ENCODE results near the gene STAG1. TPM values are rescaled to one million over a fixed set of nuclear protein-coding genes. Genes with fewer than 3 reads are reported as not detected.
"Not testable (repeated sequence)": the region's sequence is repeated elsewhere in the genome, so short reads cannot be mapped to it uniquely, and the experiment has no call there.

Gene STAG1
- 29.0 and 41.6 TPM in 2 replicates for total RNA-seq (2014; rRNA removed; shearing (Covaris generic); ENCODE audit: low replicate concordance)

DNA sequence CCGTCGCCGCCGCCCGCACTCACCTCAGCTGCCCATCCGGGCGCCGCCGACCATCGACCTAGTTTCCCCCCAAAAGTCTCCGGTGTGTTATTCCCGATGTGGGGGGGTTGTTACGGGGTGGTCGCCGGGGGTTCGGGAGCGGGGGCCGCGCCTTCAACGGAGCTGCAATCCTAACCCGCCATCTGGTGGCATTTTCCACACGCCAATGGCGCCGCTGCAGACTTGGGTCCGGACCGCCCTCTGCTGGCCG is at the start of gene STAG1:
STAG1 (minus strand) TSS at position 207 of the 250 bp plus-strand sequence. CDS start 121,480 bp downstream, outside the sequence.
- Histone ChIP-seq H3K4me3 (peak within 1 kb of the TSS; percentile 63), H3K36me3 (peaks cover 6% of the 10 kb centered on the region), H3K9me3 (no peaks in the 10 kb centered on the region), H3K27me3 (no peaks in the 10 kb centered on the region)
- no peak for DNase-seq

DNA sequence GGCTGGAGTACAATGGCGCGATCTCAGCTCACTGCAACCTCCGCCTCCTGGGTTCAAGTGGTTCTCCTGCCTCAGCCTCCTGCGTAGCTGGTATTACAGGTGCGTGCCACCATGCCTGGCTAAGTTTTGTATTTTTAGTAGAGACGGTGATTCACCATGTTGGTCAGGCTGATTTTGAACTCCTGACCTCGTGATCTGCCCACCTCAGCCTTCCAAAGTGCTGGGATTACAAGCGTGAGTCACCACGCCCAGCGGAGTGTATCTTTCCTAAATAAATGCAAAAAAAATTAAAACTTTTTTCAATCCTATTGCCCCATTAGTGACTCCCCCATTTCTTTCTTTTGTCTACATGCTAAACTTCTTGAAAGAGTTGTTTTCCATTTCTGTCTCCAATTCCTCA is 49.0 kb upstream of the STAG1 start:
- H3K36me3 ChIP-seq, DNase-seq, H3K9me3 ChIP-seq, H3K27me3 ChIP-seq, H3K4me3 ChIP-seq: not testable (repeated sequence)

DNA sequence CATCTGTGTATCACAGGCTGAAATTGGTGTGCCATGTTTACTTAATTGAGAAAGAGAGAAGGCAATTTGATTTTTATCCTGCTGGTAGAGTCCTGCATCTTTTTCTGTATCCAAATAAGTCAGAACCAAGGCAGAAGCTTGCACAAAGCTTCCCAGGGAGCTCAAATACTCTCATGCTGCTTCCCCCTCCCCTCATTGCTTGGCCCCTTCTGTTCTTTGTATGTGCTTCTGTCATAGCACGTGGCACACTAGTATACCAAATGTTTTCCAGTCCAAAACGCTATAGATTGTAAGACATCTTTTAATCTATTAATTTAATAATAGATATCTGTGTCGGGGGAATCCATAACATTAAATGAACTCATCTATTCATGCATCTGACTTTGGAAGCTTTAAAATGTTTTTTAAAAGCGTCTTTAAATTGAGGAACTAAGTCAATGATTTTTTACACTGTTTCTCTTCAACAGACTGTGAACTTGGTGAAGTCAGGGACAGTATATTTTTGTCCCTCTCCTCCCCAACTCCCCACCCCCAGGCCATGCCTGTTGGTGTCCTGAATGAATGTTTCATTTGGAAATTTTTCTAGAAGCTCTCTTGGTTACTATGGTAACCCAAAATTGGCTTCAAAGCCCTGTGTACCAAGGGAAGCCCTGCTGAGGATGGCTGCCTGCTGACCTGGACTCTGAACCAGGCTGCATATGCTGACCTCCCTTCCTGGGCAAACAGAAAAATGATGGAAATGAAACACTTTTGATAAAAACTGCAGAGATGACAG is 40.6 kb upstream of the STAG1 start:
- Histone ChIP-seq H3K36me3 (no peaks in the 10 kb centered on the region), H3K9me3 (no peaks in the 10 kb centered on the region), H3K27me3 (no peaks in the 10 kb centered on the region), H3K4me3 (no peak overlapping the region)
- no peak for DNase-seq

GRCh38 chr3:136790786-136791185 is 38.6 kb upstream of the STAG1 start:
- Histone ChIP-seq H3K9me3 (no peaks in the 10 kb centered on the region), H3K4me3 (no peak overlapping the region), H3K36me3 (no peaks in the 10 kb centered on the region), H3K27me3 (no peaks in the 10 kb centered on the region)
- no peak for DNase-seq

- no peak for DNase-seq
These were observed 37.8 kb upstream of the STAG1 start for GRCh38 chr3:136789976-136790375.

DNA sequence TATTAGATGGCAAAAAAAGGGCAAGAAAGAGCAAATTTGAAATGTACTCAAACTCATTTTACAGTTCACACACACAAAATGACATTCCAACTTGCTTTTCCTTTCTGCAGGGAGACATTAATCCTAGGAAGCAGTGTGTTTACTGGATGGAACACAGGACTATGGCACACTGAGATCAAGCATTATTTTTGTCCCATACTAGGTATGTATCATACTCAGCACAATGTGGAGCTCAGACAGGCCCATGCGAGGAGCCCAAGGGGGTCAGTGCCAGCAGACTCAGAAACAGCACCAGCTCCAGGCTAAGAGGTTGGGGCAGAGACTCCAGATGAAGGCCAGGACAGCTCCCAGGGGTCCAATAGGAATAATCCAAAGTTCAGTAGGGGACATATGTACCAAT is 36.0 kb upstream of the STAG1 start:
- no peak for DNase-seq
- Histone ChIP-seq H3K27me3 (no peaks in the 10 kb centered on the region), H3K36me3 (no peaks in the 10 kb centered on the region), H3K9me3 (no peaks in the 10 kb centered on the region), H3K4me3 (no peak overlapping the region)

More at GRCh38 chr3:136789976-136790375, 37.8 kb upstream of the STAG1 start:
- Histone ChIP-seq H3K4me3 (no peak overlapping the region), H3K36me3 (no peaks in the 10 kb centered on the region), H3K27me3 (no peaks in the 10 kb centered on the region), H3K9me3 (no peaks in the 10 kb centered on the region)

- no peaks in the 10 kb centered on the region for H3K9me3 ChIP-seq
- H3K4me3 ChIP-seq, result no peak overlapping the region; the same call in 1 of the 2 replicates
- DNase-seq, result peak; percentile 34
- no peaks in the 10 kb centered on the region for H3K36me3 ChIP-seq
- no peaks in the 10 kb centered on the region for H3K27me3 ChIP-seq
These were observed 35.2 kb upstream of the STAG1 start for GRCh38 chr3:136787349-136787748.

- Histone ChIP-seq H3K4me3 (no peak overlapping the region), H3K36me3 (no peaks in the 10 kb centered on the region)
- peak; percentile 81 for DNase-seq
These were observed 31.6 kb upstream of the STAG1 start for GRCh38 chr3:136783708-136784191.

DNA sequence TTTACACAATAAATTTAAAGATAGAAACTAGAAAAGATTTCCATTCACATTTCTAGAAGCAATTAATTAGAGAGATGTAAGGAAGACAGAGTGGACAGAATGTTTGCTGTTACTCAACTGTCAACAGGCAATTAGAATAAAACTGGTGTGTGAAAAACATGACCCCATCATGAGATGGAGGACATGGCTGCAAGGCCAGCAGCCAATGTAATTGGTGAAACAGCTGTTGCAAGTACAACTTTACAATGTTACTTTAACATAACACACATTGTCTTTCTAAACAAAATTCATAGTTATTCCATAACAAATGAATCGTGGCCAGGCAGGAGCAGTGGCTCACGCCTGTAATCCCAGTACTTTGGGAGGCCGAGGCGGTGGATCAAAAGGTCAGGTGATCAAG is 28.6 kb upstream of the STAG1 start:
- no peak overlapping the region for H3K4me3 ChIP-seq
- no peaks in the 10 kb centered on the region for H3K36me3 ChIP-seq
- H3K9me3 ChIP-seq, result no peaks in the 10 kb centered on the region
- H3K27me3 ChIP-seq, result no peaks in the 10 kb centered on the region
- DNase-seq, result no peak

More at GRCh38 chr3:136783708-136784191, 31.6 kb upstream of the STAG1 start:
- no peaks in the 10 kb centered on the region for H3K9me3 ChIP-seq
- H3K27me3 ChIP-seq, result no peaks in the 10 kb centered on the region

DNA sequence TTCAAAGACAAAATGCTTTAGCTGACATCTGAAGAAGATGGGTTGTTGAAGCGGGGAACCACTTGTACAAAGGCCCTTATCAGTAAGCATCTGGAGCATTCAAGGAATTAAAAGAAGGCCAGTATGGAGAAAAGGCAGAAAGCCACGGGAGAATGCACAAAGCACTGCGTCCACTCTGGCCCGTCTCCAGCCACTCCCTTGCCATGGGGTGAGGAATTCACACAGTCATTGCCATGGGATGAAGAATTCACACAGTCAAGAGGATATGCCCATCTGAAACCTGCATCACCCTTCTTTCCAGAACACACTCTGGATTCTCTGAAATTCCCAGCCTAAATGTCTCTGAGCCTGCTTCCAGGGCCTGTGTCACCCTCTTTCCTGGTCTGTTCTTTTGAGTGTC is 26.7 kb upstream of the STAG1 start:
- Histone ChIP-seq H3K36me3 (no peaks in the 10 kb centered on the region), H3K4me3 (no peak overlapping the region), H3K27me3 (no peaks in the 10 kb centered on the region), H3K9me3 (no peaks in the 10 kb centered on the region)
- DNase-seq, result peak; percentile 56

- Histone ChIP-seq H3K9me3 (no peaks in the 10 kb centered on the region), H3K4me3 (no peak overlapping the region), H3K27me3 (no peaks in the 10 kb centered on the region), H3K36me3 (no peaks in the 10 kb centered on the region)
- DNase-seq, result peak; percentile 68
These were observed 20.5 kb upstream of the STAG1 start for GRCh38 chr3:136772709-136773108.

DNA sequence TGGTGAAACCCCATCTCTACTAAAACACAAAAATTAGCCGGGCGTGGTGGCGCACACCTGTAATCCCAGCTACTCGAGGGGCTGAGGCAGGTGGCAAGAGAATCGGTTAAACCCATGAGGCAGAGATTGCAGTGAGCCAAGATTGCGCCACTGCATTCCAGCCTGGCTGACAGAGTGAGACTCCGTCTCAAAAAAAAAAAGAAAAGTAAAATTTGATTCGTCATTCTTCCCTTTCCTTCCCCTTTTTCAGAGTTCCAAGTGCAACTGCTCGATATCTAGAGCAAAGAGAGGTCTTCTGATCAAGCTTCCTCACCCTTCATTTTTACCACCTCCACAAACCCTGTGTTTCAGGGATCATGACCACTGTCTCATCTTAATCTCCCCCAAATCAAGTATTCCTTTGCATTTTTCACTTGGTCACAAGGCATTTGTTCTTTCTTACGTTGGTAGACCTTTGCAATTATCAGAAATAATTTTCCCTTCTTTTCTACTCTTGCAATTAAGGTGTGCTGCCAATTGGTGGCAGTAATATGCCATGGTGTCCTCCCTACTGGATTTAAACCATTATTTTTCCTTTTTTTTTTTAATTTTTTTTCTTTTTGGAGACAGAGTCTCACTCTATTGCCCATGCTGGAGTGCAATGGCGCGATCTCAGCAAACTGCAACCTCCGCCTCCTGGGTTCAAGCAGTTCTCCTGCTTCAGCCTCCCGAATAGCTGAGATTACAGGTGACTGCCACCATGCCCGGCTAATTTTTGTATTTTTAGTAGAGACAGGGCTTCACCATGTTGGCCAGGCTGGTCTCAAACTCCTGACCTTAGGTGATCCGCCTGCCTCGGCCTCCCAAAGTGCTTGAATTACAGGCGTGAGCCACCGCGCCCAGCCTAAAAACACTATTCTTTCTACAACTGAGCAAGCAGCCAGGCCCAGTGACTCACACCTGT is 6.3 kb upstream of the STAG1 start:
- not testable (repeated sequence) for H3K27me3 ChIP-seq, DNase-seq, H3K4me3 ChIP-seq, H3K36me3 ChIP-seq
- H3K9me3 ChIP-seq, result peaks cover 23% of the 10 kb centered on the region

- peaks cover 2% of the 10 kb centered on the region; the same call in 1 of the 2 replicates for H3K9me3 ChIP-seq
- no peak for DNase-seq
These were observed 3.0 kb upstream of the STAG1 start for GRCh38 chr3:136755192-136755591.

GRCh38 chr3:136753326-136753939 is 1.3 kb upstream of the STAG1 start:
- DNase-seq, result no peak
- H3K27me3 ChIP-seq, result no peaks in the 10 kb centered on the region
- H3K36me3 ChIP-seq, result peaks cover 6% of the 10 kb centered on the region
- H3K4me3 ChIP-seq, result peak overlapping the region; percentile 57
- peaks cover 2% of the 10 kb centered on the region; the same call in 1 of the 2 replicates for H3K9me3 ChIP-seq

More at GRCh38 chr3:136755192-136755591, 3.0 kb upstream of the STAG1 start:
- Histone ChIP-seq H3K4me3 (no peak overlapping the region), H3K27me3 (no peaks in the 10 kb centered on the region), H3K36me3 (no peaks in the 10 kb centered on the region)

DNA sequence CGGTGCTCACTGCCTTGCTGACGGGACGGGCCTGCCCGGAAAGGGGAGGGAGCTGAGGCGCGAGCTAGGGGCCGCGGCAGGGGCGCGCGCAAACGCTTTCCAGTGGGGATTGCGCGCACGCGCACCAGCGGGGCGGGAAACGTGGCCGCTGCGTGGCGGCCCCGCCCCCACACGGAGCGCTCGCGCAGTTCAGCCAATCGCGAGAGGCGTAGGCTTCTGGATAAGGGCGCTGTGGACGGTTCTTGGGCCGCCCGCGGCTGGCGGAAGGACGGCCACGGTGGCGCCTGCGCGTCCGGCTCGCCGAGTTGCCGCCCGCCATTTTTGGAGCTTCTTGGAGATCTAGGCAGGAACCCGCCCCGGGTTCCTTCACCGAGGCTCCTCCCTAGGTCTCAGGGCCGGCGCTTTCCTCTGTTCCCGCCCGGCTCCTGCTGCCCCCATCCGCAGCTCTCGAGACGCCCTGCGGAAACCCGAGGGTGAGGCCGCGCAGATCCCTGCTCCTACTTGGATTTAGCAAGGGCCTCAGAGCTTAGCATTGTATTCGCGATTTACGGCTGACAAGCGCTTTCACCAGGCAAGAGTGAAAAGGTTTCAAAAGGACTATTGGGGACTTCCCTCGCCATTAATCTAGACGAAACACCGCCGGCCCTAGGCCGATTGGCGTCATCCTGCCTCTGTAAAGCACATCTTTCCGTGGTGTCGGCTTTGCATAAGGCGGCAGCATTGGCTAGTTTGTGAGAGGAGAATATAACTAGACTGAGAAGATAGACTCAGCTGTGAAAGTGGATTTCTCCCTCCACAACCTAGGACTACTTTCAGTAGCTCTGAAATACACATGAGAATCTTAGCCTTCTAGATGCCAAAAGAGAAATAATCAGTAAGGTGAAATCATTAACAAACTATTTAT is 496 bp upstream of the STAG1 start:
- Histone ChIP-seq H3K27me3 (no peaks in the 10 kb centered on the region), H3K4me3 (peak overlapping the region; percentile 63), H3K36me3 (peaks cover 6% of the 10 kb centered on the region), H3K9me3 (no peaks in the 10 kb centered on the region)
- DNase-seq, result peak; percentile 98
